HCT116 (cell line): ENCODE measurements around the gene CDK8. TPM values are rescaled to one million over a fixed set of nuclear protein-coding genes. Genes with fewer than 3 reads are reported as not detected.

Experiments used
- ATAC-seq: fragments of 200-7000 bp; cut with Tn5 transposase; 2 replicates; pipeline ENCODE4 v1.9.1; 2020; ENCODE audit warnings: mild to moderate bottlenecking, moderate library complexity
- BruUV-seq: library from RNA; stranded (reverse); fragments of 400-500 nt; replicated peaks from 2 replicates; lab custom pipeline; 2021; lab: Mats Ljungman, UMichigan
- CTCF ChIA-PET: fragments of 300-600 bp; sonication (Branson Sonifier 250); formaldehyde crosslinking; loops from one replicate; lab custom pipeline; 2021; ENCODE audit warnings: antibody characterized with exemption; lab: Charles Lee
- POLR2A ChIA-PET: fragments of 300-600, 350-600 bp; sonication (Branson Sonifier 250); formaldehyde crosslinking; loops from one replicate; lab custom pipeline; 2021; ENCODE audit warnings: antibody characterized with exemption; lab: Charles Lee
- RAD21 ChIA-PET, 2 experiments: fragments of 300-600 bp; sonication (Branson Sonifier 250); formaldehyde crosslinking; loops; one replicate each; lab custom pipeline; 2023; ENCODE audit warnings: low total read pairs in 2 of 2; ENCODE audit not compliant: uncharacterized antibody in 2 of 2, unreplicated experiment in 2 of 2, low non-redundant PET in 1 of 2; lab: Charles Lee
- DNase-seq: peaks from one replicate; pipeline ENCODE4 v3.0.0-alpha.2; 2010; ENCODE audit warnings: low read depth, low spot score
- H2AFZ ChIP-seq: fragments of 200-600 bp; shearing (Covaris generic), sonication (generic); 2 replicates; pipeline ENCODE4 v1.6.1; 2017; ENCODE audit warnings: low read depth, mixed run types, mixed read lengths, antibody characterized with exemption, low read length; ENCODE audit not compliant: poor library complexity, severe bottlenecking
- H3K27ac ChIP-seq: 2 replicates; pipeline ENCODE4 v1.5.1; 2012; ENCODE audit warnings: low read depth, low read length
- H3K27me3 ChIP-seq: fragments of 200-600 bp; sonication (generic); 2 replicates; pipeline ENCODE4 v1.6.1; 2016; ENCODE audit warnings: mixed run types, low read length, mixed read lengths; ENCODE audit not compliant: insufficient read depth
- H3K36me3 ChIP-seq, 2 experiments: fragments of 200-500 bp in 1 of 2; fragments of 200-600 bp in 1 of 2; sonication (Bioruptor generic) in 1 of 2; sonication (generic) in 1 of 2; 2 replicates each; pipeline versions ENCODE4 v1.5.1 to v1.6.1; 2014 to 2016; ENCODE audit warnings: low read length in 2 of 2, inconsistent platforms in 1 of 2, mixed read lengths in 1 of 2, mixed run types in 1 of 2; ENCODE audit not compliant: insufficient read depth in 2 of 2, control insufficient read depth in 1 of 2
- H3K4me1 ChIP-seq, 2 experiments: fragments of 200-600 bp in 1 of 2; sonication (generic) in 1 of 2; 2 replicates each; pipeline versions ENCODE4 v1.5.1 to v1.6.1; 2012 to 2017; ENCODE audit warnings: low read length in 2 of 2, inconsistent platforms in 1 of 2, mild to moderate bottlenecking in 1 of 2, mixed read lengths in 1 of 2, mixed run types in 1 of 2, moderate library complexity in 1 of 2; ENCODE audit not compliant: insufficient read depth in 2 of 2, control insufficient read depth in 1 of 2
- H3K4me2 ChIP-seq: fragments of 200-600 bp; sonication (generic); 2 replicates; pipeline ENCODE4 v1.6.1; 2017; ENCODE audit warnings: mixed run types, low read length, mixed read lengths
- H3K4me3 ChIP-seq, 2 experiments: fragments of 200-600 bp in 1 of 2; sonication (generic) in 1 of 2; replicated peaks in 1 of 2; 2 replicates each; pipeline ENCODE4 v1.5.1; 2011 to 2016; ENCODE audit warnings: low read length in 2 of 2, control low read depth in 1 of 2, low read depth in 1 of 2, mild to moderate bottlenecking in 1 of 2, mixed read lengths in 1 of 2, mixed run types in 1 of 2
- H3K79me2 ChIP-seq: fragments of 200-600 bp; sonication (generic); 2 replicates; pipeline ENCODE4 v1.6.1; 2017; ENCODE audit warnings: mild to moderate bottlenecking, mixed run types, low read length, moderate library complexity, mixed read lengths; ENCODE audit not compliant: insufficient read depth
- H3K9ac ChIP-seq: fragments of 200-600 bp; sonication (generic); 2 replicates; pipeline ENCODE4 v1.6.1; 2016; ENCODE audit warnings: low read length, mixed read lengths
- H3K9me2 ChIP-seq: fragments of 200-600 bp; sonication (generic), shearing (Covaris generic); 2 replicates; pipeline ENCODE4 v1.6.1; 2017; ENCODE audit warnings: mixed run types, mild to moderate bottlenecking, moderate library complexity; ENCODE audit not compliant: insufficient read depth
- H3K9me3 ChIP-seq, 2 experiments: fragments of 200-500 bp in 1 of 2; fragments of 200-600 bp in 1 of 2; sonication (Bioruptor generic) in 1 of 2; sonication (generic) in 1 of 2; 2 replicates each; pipeline ENCODE4 v1.6.1; 2014 to 2017; ENCODE audit warnings: low read length in 2 of 2, mixed read lengths in 2 of 2, inconsistent platforms in 1 of 2, low read depth in 1 of 2, mild to moderate bottlenecking in 1 of 2, mixed run types in 1 of 2, moderate library complexity in 1 of 2; ENCODE audit not compliant: control insufficient read depth in 1 of 2, insufficient read depth in 1 of 2
- H4K20me1 ChIP-seq: fragments of 200-600 bp; sonication (generic), shearing (Covaris generic); 2 replicates; pipeline ENCODE4 v1.6.1; 2017; ENCODE audit warnings: mixed run types, mild to moderate bottlenecking, moderate library complexity; ENCODE audit not compliant: insufficient read depth
- CEBPB ChIP-seq: IDR thresholded peaks from 2 replicates; pipeline ENCODE4 v1.6.1; 2012; ENCODE audit warnings: low read depth
- EGR1 ChIP-seq: IDR thresholded peaks from 2 replicates; pipeline ENCODE4 v1.6.1; 2012; ENCODE audit warnings: low read depth
- ELF1 ChIP-seq: IDR thresholded peaks from 2 replicates; pipeline ENCODE4 v1.6.1; 2012; ENCODE audit warnings: low read depth, borderline replicate concordance
- EZH2 ChIP-seq: fragments of 200-600 bp; sonication (generic); IDR thresholded peaks from 2 replicates; pipeline ENCODE4 v1.6.1; 2017; ENCODE audit warnings: antibody characterized with exemption, mixed run types
- EZH2phosphoT487 ChIP-seq: fragments of 200-600 bp; IDR thresholded peaks from 2 replicates; pipeline ENCODE4 v1.6.1; 2018; ENCODE audit warnings: antibody characterized with exemption, borderline replicate concordance
- FOSL1 ChIP-seq: IDR thresholded peaks from 2 replicates; pipeline ENCODE4 v1.6.1; 2012; ENCODE audit warnings: low read depth
- JUND ChIP-seq: IDR thresholded peaks from 2 replicates; pipeline ENCODE4 v1.6.1; 2012
- POLR2A ChIP-seq: IDR thresholded peaks from 2 replicates; pipeline ENCODE4 v1.7.0; 2011; ENCODE audit warnings: borderline replicate concordance; ENCODE audit not compliant: insufficient read depth, insufficient read length; ENCODE audit errors: extremely low read depth
- POLR2AphosphoS5 ChIP-seq: IDR thresholded peaks from 2 replicates; pipeline ENCODE4 v1.6.1; 2011; ENCODE audit warnings: mild to moderate bottlenecking, low read depth, low read length, moderate library complexity
- SP1 ChIP-seq: IDR thresholded peaks from 2 replicates; pipeline ENCODE4 v1.6.1; 2012; ENCODE audit warnings: low read depth
- SRF ChIP-seq: IDR thresholded peaks from 2 replicates; pipeline ENCODE4 v1.6.1; 2012; ENCODE audit warnings: low read depth
- TCF7L2 ChIP-seq: IDR thresholded peaks from 2 replicates; pipeline ENCODE4 v1.7.0; 2011; ENCODE audit warnings: borderline replicate concordance, inconsistent platforms; ENCODE audit not compliant: insufficient read depth, insufficient read length; ENCODE audit errors: extremely low read depth
- YY1 ChIP-seq: IDR thresholded peaks from 2 replicates; pipeline ENCODE4 v1.6.1; 2011; ENCODE audit warnings: low read length, low read depth, moderate library complexity, mild to moderate bottlenecking; ENCODE audit not compliant: insufficient replicate concordance; ENCODE audit errors: extremely low read depth
- ZFX ChIP-seq: fragments of 450-650 bp; IDR thresholded peaks from 2 replicates; pipeline ENCODE4 v1.6.1; 2017
- ZNF274 ChIP-seq: fragments of 200-500 bp; sonication (Bioruptor generic); IDR thresholded peaks from 2 replicates; pipeline ENCODE4 v1.6.1; 2014; ENCODE audit warnings: mild to moderate bottlenecking, low read depth, low read length, inconsistent platforms
- intact Hi-C: fragments of 100-400 bp; cut with micrococcal nuclease; formaldehyde crosslinking; loops from 2 replicates; pipeline ENCODE4 v1.10.0; 2022
- total RNA-seq: library from RNA; stranded (reverse); gene quantifications from one replicate; pipeline ENCODE4 v1.2.1, GENCODE V29; 2021; ENCODE audit not compliant: unreplicated experiment
- TF ChIP-seq, protein P1 (sequence below): IDR thresholded peaks from 2 replicates; pipeline ENCODE4 v1.6.1; 2012
- TF ChIP-seq, protein P2 (sequence below): IDR thresholded peaks from 2 replicates; pipeline ENCODE4 v1.6.1; 2011; ENCODE audit warnings: mild to moderate bottlenecking, low read length, moderate library complexity; ENCODE audit not compliant: insufficient replicate concordance; ENCODE audit errors: extremely low read depth

CDK8 gene
- total RNA-seq, 1 experiment from 2014 or later = 23.8 TPM

DNA sequence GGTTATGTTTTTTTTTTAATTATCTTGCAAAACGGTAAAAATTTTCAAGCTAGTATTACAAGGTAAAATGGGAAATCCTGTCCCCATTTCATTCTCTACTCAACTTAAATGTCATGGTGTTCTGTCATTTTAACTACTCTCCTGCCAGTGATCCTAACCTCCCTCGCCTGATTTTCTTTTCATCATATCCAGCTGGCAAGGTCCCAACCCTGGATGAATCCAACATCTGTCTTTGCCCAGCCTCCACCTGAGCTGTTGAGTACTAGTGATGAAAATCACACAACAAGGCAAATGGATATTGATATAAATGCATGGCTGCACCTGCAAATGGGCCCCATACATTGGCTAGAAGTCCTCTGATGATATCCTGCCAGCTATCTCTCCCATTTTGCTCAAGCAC, 6.9 kb upstream of the CDK8 start:
- Histone ChIP-seq H3K9me3 (no peaks in the 10 kb centered on the region), H2AFZ (no peak overlapping the region), H3K9me2 (no peaks in the 10 kb centered on the region), H3K27me3 (no peaks in the 10 kb centered on the region), H3K9ac (no peak overlapping the region), H3K79me2 (no peaks in the 10 kb centered on the region), H3K4me1 (no peaks in the 10 kb centered on the region), H3K4me2 (no peak overlapping the region), H3K36me3 (no peaks in the 10 kb centered on the region), H3K27ac (no peak overlapping the region), H3K4me3 (no peak overlapping the region), H4K20me1 (no peaks in the 10 kb centered on the region)
- RAD21 ChIA-PET = no interaction called here
- no peak for DNase-seq
- TF ChIP-seq YY1 = no peak
- TF ChIP-seq FOSL1 = no peak
- TF ChIP-seq JUND = no peak
- TF ChIP-seq ELF1 = no peak
- no peak for TF ChIP-seq ZNF274
- TF ChIP-seq ZFX = no peak
- TF ChIP-seq, protein P1, sequence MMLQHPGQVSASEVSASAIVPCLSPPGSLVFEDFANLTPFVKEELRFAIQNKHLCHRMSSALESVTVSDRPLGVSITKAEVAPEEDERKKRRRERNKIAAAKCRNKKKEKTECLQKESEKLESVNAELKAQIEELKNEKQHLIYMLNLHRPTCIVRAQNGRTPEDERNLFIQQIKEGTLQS = no peak
- intact Hi-C loops = no loop called here
- BruUV-seq = no TSS peak
- no peak for ATAC-seq
- POLR2A ChIA-PET = no interaction called here
- CTCF ChIA-PET = no interaction called here

DNA sequence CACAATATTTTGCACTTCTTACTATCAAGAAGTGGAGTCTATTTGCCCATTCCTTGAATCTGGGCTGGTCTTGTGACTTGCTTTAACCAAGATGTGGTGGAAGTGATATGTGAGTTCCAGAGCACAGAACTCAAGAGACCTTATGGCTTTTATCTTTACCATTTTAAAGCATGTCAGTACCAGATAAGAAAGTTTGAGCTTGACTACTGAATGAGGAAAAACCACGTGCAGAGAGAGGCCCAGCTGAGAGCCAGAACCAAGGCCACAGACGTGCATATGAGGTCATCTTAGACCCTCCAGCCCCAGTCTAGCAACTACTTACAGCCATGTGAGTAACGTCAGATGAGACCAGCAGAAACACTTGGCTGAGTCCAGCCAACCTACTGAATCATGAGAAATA, 6.3 kb upstream of the CDK8 start:
- POLR2A ChIA-PET = no interaction called here
- intact Hi-C loops = no loop called here
- Histone ChIP-seq H3K4me3 (no peak overlapping the region), H3K27ac (no peak overlapping the region), H3K4me1 (no peaks in the 10 kb centered on the region), H3K9ac (no peak overlapping the region), H2AFZ (no peak overlapping the region), H3K79me2 (no peaks in the 10 kb centered on the region), H3K9me2 (no peaks in the 10 kb centered on the region), H3K36me3 (no peaks in the 10 kb centered on the region), H3K27me3 (no peaks in the 10 kb centered on the region), H4K20me1 (no peaks in the 10 kb centered on the region), H3K4me2 (no peak overlapping the region), H3K9me3 (no peaks in the 10 kb centered on the region)
- CTCF ChIA-PET = no interaction called here
- RAD21 ChIA-PET = no interaction called here
- DNase-seq (no peak), ATAC-seq (no peak)
- TF ChIP-seq EZH2 (no peak), EZH2phosphoT487 (no peak), ELF1 (no peak), EGR1 (no peak), ZFX (no peak), TCF7L2 (no peak), FOSL1 (no peak), SRF (no peak), YY1 (no peak), JUND (no peak), POLR2A (no peak), POLR2AphosphoS5 (no peak), SP1 (no peak), CEBPB (no peak)
- TF ChIP-seq, protein P2, sequence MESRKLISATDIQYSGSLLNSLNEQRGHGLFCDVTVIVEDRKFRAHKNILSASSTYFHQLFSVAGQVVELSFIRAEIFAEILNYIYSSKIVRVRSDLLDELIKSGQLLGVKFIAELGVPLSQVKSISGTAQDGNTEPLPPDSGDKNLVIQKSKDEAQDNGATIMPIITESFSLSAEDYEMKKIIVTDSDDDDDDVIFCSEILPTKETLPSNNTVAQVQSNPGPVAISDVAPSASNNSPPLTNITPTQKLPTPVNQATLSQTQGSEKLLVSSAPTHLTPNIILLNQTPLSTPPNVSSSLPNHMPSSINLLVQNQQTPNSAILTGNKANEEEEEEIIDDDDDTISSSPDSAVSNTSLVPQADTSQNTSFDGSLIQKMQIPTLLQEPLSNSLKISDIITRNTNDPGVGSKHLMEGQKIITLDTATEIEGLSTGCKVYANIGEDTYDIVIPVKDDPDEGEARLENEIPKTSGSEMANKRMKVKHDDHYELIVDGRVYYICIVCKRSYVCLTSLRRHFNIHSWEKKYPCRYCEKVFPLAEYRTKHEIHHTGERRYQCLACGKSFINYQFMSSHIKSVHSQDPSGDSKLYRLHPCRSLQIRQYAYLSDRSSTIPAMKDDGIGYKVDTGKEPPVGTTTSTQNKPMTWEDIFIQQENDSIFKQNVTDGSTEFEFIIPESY = no peak
- TF ChIP-seq, protein P1 = no peak
- BruUV-seq = no TSS peak
